Measurements from ENCODE around the gene TEKT3.

TEKT3 gene

GRCh38 chr17:15261258-15261801 lies 80.1 kb downstream of the TEKT3 start:
- no peak for TF ChIP-seq CTCF (IDR thresholded peaks at IDR 0.05; ENCODE audit: borderline replicate concordance, insufficient read depth, low read depth, low read length)
- no peak overlapping the region for H3K4me3 ChIP-seq (ENCODE audit: low read depth, low read length)

- TF ChIP-seq CTCF (IDR thresholded peaks at IDR 0.05; ENCODE audit: borderline replicate concordance, insufficient read depth, low read depth, low read length) = peak; percentile 71
- H3K4me3 ChIP-seq (ENCODE audit: low read depth, low read length) = peak overlapping the region; percentile 40
Observed at GRCh38 chr17:15260376-15261257, 80.8 kb downstream of the TEKT3 start.

GRCh38 chr17:15257796-15258512 lies 83.4 kb downstream of the TEKT3 start:
- H3K4me3 ChIP-seq (ENCODE audit: low read depth, low read length) = no peak overlapping the region
- TF ChIP-seq CTCF (IDR thresholded peaks at IDR 0.05; ENCODE audit: borderline replicate concordance, insufficient read depth, low read depth, low read length) = no peak

DNA sequence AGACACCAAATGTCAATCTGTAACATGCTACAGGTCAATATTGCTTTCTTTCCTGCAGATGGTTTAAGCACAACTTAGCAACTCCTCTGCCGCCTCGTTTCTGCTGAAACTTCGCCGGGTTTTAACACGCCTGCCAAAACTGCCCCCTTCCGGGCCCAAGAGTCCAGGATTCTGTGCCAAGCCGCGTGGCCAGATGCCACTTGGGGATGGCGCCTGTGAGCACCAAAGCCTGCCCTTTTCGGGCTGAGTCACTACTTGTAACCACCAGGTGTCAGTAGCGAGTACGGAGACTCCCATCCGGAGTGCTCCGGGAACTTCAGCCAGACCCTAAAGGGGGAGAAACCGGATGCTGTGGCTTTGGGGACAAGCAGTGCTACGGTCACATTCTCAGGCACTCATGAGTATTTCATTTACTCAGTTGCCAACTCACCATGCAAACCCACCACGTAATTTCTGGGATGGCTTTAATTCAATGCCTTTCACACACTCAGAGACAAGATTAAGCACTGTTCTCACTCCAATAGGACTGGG lies 84.1 kb downstream of the TEKT3 start:
- TF ChIP-seq CTCF (IDR thresholded peaks at IDR 0.05; ENCODE audit: borderline replicate concordance, insufficient read depth, low read depth, low read length) = peak; percentile 81
- no peak overlapping the region for H3K4me3 ChIP-seq (ENCODE audit: low read depth, low read length)

DNA sequence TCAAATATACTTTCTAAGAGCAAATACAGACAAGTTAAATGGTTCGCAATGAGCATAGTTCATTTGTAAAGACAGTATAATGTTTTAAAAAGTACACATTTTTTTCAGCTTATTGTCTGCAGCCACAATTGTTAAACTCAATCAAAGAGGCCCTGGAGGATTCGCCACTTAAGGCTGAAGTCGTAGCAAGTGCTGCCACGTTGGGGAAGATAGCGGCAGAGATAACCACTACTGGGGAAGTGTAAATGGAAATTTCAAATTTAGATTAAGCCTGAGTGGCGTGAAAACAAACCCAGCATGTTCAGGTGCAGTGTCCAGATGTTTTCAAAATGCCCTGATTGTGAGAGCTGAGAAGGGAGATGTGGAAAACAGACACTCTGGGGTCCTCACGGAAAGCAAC lies 84.7 kb downstream of the TEKT3 start:
- TF ChIP-seq CTCF (IDR thresholded peaks at IDR 0.05; ENCODE audit: borderline replicate concordance, insufficient read depth, low read depth, low read length) = no peak
- H3K4me3 ChIP-seq (ENCODE audit: low read depth, low read length) = no peak overlapping the region

- TF ChIP-seq CTCF (IDR thresholded peaks at IDR 0.05; ENCODE audit: borderline replicate concordance, insufficient read depth, low read depth, low read length) = no peak
- H3K4me3 ChIP-seq (ENCODE audit: low read depth, low read length) = no peak overlapping the region
Observed at GRCh38 chr17:15255713-15256454, 85.5 kb downstream of the TEKT3 start.
